Fibroblast of skin of left biceps (primary cell): ENCODE measurements around the gene UAP1.
"Not testable (repeated sequence)": the region's sequence is repeated elsewhere in the genome, so short reads cannot be mapped to it uniquely, and the experiment has no call there.

ENCODE experiments used
- DNase-seq, 2 experiments: peaks; one replicate each; pipeline ENCODE4 v3.0.0-alpha.2; 2013; ENCODE audit warnings: low read depth in 2 of 2

The UAP1 gene

DNA sequence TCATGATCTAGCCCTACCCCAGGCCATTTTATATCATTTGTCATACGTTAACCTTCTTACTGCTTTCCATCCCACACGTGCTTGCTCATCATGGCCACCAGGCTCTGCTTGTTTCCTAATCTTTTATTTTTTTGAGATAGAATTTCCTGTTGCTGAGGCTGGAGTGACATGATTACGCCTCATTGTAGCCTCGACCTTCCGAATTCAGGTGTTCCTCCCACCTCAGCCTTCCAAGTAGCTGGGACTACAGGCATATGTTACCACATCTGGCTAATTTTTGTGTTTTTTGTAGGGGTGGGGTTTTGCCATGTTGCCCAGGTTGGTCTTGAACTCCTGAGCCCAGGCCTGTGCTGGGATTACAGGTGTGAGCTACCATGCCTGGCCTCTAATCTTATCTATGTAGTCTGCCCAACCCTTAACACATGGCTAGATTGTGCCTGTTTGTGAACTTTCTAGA lies 3.3 kb downstream of the UAP1 start:
- no peak for DNase-seq

DNA sequence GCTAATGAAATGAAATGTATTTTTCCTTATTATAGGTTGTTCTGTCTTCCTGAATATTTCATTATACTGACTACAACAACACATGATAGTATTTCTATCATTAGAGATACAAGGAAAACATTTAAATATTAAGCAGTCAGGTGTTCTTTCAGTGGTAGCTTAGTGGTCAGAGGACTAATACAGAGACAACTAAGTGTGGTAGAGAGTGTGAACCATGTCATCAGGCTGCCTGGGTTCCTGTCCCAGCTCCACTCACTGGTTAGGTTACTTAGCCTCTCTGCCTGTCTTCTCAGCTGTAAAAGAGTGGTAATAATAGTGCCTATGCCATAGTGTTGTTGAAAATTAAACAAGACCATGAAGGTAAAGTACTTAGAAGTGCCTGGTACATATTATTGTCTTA lies 3.9 kb downstream of the UAP1 start:
- DNase-seq = no peak

DNA sequence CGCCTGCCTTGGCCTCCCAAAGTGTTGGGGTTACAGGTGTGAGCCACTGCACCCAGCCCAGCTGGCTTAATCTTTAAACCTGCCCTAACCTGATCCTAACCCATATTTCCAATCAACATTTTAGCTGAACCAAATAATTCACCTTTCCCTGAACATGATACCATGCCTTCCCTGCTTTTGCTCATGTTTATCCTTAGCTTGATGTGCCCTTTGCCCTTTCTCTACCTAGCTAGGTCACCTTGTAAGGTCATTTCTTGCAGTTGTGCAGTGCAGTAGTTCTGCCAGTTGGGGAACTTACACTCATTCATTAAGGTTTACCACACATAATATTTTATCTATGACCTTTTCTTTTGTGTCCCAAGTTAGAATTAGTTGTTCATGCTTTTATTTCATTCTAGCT lies 5.3 kb downstream of the UAP1 start:
- DNase-seq = no peak

DNA sequence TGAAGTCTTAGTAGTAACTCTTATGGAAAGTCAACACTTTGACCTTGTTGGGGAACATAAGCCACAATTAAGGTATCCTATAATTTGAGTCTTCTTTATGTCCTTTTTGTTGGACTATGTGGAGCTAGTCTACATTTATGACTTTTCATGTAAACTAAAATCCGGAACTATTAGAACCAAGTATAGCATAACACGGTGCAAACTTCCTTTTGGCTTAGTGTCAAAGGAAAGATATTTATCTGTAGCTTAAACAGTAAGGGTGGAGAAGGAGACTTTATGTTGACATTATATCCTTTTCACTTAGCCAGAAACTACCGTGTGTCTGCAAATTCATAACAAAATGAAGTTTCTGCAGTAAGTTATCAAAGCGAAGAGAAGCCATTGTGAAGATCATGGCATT lies 7.3 kb downstream of the UAP1 start:
- DNase-seq = no peak

DNA sequence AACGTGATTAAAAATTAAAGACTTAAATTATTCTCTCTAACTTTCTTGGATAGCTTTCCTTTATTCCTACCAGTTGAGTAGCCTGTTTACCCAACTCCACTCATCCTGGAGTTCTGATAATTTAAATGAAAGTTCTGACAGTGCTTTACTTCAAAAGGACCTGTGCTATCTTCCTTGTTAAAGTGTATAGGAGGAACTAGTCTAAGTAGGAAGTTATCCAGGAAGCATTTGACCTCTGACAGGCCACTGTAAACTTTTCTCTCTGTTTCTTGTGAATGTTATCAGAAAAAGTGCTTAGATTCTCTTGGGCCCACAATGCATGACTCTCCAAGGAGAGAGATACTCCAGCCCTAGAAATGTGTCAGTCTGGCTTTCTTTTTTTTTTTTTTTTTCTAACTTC lies 9.2 kb downstream of the UAP1 start:
- DNase-seq = no peak

DNA sequence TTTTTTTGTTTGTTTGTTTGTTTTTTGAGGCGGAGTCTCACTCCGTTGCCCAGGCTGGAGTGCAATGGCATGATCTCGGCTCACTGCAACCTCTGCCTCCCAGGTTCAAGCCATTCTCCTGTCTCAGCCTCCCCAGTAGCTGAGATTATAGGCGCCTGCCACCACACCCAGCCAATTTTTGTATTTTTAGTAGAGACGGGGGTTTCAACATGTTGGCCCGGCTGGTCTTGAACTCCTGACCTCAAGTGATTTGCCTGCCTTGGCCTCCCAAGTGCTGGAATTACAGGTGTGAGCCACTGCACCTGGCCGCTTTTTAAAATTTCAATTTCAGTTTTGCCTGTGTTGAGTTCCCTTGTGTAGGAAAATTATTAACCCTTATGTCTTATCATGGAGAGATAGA lies 9.6 kb downstream of the UAP1 start:
- DNase-seq = not testable (repeated sequence)

DNA sequence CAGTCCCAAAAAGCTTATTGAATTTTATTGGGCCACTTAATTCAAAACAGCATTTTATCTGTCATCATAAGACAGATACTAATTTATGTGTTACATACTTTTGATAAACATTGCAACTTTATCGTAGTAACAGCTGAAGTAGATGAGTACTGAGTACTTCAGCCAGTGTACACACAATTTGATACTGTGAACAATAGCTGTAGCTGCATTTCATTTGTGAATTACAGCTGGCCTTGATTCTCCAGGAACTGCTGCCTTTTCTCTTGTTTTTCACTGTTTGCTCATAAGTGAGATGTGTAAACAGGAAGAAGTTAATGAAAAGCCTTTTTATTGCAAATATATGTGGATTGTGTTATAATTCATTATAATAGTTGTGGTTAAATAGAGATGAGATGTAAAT lies 10.2 kb downstream of the UAP1 start:
- DNase-seq = no peak

DNA sequence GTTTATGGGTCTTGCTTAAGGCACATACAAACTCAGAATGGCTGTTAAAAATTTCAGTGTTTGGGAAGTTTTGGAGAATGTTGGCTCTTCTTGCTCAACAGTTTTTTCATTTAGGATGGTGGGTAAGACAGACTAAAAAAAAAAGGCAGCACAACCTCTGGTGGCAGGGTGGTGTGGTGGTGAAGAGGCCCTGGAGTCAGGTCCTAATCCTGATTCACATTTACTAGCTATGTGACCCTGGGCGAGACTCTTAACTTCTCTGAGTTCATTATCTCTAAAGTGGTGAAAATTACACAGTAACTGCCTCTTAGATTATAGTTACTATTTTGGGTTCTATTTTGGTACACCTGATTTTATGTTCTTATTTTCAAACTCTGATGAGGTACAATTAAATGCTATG lies 11.6 kb downstream of the UAP1 start:
- DNase-seq = no peak

DNA sequence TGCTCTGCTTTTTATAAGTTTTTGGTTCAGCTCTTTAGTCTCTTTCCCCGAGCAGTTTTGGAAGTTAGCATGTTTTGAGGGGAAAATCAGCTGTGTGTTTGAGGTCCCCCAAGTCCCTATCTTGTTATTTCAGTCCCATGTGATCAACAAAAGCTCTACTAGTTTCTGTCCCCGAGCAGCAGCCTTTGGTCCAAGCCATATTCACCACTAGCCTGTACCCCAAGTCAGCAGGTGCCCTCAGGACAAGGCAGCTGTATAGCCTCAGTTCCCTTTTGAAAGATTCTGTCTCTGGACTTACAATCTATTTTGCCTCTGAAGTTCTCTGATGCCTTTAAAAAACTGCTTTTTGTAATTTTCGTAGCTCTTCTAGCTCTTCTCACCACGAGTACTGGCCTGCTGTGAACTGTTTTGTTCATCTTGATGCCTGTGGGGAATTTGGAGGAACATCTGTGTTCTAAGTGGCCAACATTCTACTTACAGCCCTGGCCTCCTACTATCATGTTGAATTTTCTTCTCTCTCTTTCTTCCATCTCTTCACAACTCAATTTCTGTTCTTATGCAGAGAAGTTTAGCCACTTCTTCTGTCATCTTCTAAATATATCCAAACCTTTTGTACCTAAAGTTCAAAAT lies 16.7 kb downstream of the UAP1 start:
- DNase-seq = no peak

DNA sequence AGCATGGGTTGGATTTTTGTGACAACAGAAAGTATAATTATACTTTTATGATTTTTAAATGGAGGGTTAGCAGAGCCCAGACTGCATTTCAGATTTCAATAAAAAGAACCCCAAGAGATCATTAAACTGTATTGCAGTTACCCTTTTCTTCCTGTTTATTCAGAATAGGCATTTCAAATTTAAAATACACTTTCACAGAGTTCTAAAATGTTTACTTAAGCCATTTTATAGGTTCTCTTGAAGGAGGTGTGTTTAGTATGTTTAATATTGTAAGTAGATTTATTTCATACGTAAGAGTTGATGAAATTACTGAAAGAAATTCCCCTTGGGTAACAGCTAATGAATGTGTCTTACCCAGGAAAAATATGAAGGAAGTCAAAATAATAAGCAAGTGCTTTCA lies 17.4 kb downstream of the UAP1 start:
- DNase-seq = no peak

DNA sequence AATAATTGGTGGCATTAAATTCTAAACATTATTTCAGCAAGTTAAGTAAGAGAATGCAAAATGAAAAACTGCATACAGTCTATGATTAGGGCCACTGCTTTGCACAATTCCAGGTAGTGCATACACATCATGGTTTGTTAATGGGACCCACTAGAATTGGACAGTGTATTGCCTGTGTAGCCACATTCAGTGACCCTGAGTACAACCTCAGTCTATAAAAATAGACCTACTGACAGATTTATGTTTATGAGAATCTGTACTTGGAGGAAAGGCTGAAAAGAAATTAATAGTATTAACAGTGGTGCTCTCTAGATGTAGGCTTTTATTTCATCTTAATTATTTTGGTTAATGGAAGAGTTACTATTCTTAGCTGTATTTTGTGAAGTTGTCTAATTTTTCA lies 18.8 kb downstream of the UAP1 start:
- no peak for DNase-seq

DNA sequence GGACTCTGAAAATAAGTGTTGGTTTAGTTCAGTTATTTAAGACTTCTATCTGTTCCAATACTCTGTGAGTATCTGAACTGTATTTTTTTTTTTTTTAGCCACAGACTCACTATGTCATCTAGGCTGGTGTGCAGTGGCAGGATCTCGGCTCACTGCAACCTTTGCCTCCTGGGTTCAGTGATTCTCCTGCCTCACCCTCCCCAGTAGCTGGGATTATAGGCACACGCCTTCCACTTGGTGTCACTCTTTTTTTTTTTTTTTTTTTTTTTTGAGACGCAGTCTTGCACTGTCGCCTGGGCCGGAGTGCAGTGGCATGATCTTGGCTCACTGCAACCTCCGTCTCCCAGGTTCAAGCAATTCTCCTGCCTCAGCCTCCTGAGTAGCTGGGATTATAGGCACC lies 21.4 kb downstream of the UAP1 start:
- not testable (repeated sequence) for DNase-seq

DNA sequence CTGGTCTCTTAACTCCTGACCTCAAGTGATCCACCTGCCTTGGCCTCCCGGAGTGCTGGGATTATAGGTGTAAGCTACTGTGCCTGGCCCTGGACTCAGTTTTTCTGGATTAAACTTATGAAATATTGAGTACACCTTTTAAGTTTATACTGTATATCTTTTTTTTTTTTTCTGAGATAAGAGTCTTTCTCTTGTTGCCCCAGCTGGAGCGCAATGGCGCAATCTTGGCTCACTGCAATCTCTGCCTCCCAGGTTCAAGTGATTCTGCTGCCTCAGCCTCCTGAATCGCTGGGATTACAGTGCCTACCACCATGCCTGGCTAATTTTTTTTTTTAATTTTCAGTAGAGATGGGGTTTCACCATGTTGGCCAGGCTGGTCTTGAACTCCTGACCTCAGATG lies 23.6 kb downstream of the UAP1 start:
- not testable (repeated sequence) for DNase-seq

DNA sequence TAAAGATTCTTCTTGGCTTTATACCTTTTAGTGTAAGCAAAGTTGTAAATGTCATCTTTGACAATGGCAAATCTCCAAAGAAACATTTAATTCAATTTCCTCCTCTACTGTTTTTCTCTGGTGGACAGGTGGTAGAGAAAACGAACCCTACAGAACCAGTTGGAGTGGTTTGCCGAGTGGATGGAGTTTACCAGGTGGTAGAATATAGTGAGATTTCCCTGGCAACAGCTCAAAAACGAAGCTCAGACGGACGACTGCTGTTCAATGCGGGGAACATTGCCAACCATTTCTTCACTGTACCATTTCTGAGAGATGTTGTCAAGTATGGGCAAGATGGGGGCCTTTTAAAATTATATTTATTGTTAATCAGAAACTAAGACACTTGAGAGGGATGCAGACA lies 25.8 kb downstream of the UAP1 start:
- DNase-seq = no peak

DNA sequence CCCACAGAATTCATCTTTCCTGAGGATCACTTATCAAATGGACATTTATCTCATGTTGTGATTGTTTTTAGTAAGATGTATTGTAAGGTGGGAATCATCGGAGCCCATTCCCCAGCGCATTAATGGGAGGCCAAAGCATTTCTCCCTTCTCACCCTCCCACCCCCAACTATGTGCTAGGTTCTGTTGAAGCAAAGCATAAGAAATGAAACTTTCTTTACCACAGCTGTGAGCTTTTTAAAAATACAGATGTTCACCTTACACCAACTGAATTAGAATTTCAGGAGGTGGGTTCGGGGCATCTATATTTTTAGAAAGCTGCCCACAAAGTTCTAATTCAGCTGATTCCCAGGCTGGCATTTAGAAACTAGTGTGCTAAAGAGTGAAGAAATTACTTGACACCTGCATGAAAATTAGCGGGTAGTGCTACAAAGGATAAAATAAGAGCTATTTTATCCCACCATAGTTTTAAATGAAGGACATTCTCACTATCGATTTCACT lies 26.3 kb downstream of the UAP1 start:
- no peak for DNase-seq

DNA sequence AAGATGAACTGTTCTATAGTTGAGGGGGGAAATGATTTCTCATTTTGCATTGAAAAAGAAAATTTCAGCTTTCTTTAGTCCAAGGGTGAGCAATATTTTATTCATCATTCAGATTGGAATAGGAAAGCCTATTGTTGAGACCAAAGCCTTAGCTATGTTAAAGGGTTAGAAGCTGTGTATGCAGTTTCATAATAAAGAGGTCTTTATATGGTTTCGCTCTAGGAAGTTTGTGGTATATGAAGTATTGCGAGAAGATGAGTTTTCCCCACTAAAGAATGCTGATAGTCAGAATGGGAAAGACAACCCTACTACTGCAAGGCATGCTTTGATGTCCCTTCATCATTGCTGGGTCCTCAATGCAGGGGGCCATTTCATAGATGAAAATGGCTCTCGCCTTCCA lies 28.6 kb downstream of the UAP1 start:
- DNase-seq = no peak

DNA sequence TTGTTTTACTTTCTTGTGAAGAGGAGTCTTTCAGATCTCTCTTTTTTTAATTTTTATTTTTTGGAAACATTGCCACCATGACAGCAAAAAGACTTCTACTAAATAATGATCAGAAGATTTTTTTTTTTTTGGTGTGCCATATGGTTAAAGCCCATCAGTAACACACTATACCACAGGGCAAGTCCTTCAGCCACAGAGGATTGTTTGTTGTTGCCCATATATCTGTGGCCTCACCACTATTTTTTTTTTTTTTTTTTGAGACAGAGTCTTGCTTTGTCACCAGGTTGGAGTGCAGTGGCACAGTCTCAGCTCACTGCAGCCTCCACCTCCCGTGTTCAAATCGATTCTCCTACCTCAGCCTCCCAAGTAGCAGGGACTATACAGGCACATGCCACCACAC lies 29.2 kb downstream of the UAP1 start:
- no peak for DNase-seq

DNA sequence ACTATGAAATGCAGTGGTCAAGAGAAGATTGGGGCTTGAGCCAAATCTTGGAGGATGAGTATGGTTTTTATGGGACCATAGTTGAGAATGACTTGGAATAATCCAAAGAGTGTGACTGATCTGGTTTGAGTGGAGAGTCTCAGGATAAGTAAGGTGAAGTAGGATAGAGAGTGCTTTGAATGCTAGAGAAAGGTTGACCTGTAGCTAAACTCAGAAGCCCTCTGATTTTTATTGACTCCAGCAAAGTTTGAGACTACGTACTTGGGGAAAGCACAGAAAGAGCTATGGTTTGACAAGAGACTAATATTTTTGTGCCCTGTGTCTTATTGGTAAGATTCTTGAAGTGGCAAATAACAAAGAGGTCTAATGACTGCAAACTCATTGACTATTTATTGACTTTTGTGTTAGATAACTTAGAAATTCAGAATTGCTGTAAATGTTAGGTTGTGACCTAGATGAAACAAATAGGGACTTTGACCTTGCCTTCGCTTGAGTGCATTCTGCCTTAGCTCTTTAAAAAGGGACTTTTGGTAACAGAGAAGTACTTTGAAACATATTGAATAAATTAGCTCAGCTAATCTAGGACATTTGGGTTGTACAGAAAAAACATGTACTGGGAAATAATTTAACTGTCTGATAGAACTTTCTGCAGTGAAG lies 35.1 kb downstream of the UAP1 start:
- no peak for DNase-seq

DNA sequence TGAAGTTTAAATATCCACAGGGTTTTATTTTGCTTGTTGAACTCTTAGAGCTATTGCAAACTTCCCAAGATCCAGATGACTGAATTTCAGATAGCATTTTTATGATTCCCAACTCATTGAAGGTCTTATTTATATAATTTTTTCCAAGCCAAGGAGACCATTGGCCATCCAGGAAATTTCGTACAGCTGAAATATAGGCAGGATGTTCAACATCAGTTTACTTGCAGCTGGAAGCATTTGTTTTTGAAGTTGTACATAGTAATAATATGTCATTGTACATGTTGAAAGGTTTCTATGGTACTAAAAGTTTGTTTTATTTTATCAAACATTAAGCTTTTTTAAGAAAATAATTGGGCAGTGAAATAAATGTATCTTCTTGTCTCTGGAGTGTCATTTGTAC lies 37.9 kb downstream of the UAP1 start:
- no peak for DNase-seq

DNA sequence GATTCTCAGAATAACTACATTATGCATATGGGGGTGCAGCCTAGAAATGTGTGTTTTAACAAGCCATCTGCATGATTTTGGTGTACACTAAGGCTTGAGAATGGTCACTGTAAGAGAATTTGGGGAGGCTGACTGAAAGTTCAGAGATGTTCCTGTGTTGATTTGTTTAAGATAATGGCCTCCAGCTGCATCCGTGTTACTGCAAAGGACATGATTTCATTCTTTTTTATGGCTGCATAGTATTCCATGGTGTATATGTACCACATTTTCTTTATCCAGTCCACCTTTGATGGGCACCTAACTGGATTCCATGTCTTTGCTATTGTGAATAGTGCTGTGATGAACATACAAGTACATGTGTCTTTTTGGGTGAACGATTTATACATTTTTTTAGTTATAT lies 41.6 kb downstream of the UAP1 start:
- not testable (repeated sequence) for DNase-seq

DNA sequence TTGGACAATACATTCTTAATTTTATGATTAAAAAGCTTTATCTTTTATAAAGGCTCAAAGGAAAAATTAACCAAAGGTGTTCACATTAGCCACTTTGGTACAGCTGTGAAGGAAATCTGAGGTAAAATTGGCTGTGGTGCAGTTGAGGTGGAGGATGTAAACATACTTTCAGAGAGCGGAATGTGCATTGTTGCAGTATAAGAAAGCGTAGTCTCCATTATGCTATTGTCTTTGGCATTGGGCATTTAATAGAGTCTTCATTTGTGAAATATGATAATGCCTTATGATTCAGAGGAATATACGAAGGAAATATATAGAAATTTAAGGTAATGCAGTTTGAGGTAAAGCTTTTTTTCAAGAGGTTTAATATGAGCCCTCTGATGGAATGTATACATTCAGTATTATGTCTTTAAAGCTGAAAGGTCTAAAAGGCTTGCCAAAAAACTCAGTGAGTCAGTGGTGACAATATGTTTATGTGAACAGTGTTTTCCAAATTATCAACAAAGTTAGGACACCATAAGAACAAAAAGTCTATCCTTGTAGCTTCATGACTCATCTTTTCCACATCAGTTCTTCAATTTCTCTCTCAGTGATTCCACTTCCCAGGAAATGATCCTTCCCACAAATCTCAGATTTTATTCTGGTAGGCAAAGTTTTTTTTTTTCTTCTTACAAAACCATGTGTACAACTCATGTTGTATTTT lies 43.9 kb downstream of the UAP1 start:
- DNase-seq = peak; percentile 85 to 86

DNA sequence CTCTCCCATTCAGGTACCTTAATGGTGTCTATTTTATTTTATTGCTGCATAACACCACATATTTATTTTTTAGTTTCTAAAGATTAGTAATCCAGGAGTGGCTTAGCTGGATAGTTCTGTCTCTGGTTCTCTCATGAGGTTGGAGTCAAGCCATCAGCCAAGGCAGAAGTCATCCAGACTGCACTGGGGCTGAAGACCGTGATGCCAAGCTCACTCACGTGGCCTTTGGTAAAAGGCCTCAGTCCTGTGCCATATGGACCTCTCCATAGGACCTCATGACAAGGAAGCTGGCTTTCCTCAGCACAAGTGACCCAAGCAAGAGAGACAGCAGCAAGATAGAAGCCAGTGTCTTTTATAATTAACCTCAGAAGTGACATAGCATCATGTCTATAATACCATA lies 47.8 kb downstream of the UAP1 start:
- DNase-seq = no peak
